Liver (tissue), 3 donors: ENCODE data around the gene PITPNM3.

Source experiments
- GABPA ChIP-seq, 2 donors: IDR thresholded peaks in 1 of 2; conservative IDR thresholded peaks in 1 of 2; 2 replicates each; pipeline ENCODE4 v1.6.1; 2016; ENCODE audit warnings: antibody characterized with exemption in 2 of 2, mild to moderate bottlenecking in 1 of 2, moderate library complexity in 1 of 2
- HNF4A ChIP-seq, 2 donors: conservative IDR thresholded peaks; 2 replicates each; pipeline ENCODE4 v1.6.1; 2016; ENCODE audit warnings: antibody characterized with exemption in 2 of 2, mild to moderate bottlenecking in 2 of 2
- RAD21 ChIP-seq, 2 donors: IDR thresholded peaks; 2 replicates each; pipeline ENCODE4 v1.6.1; 2016; ENCODE audit warnings: antibody characterized with exemption in 2 of 2, mild to moderate bottlenecking in 2 of 2
- SP1 ChIP-seq: IDR thresholded peaks from 2 replicates; pipeline ENCODE4 v1.6.1; 2018; ENCODE audit warnings: antibody characterized with exemption, mild to moderate bottlenecking
- TAF1 ChIP-seq: conservative IDR thresholded peaks from 2 replicates; pipeline ENCODE4 v1.6.1; 2016; ENCODE audit warnings: antibody characterized with exemption, mild to moderate bottlenecking
- TF ChIP-seq, protein P1 (sequence below): fragments of 150-350 bp; IDR thresholded peaks from 2 replicates; pipeline ENCODE4 v1.5.1; 2017; ENCODE audit warnings: improper control_type of control experiment, low read depth, low read length; ENCODE audit not compliant: missing input control
- TF ChIP-seq, protein P2 (sequence below): IDR thresholded peaks from 2 replicates; pipeline ENCODE4 v1.6.1; 2016; ENCODE audit warnings: antibody characterized with exemption
- TF ChIP-seq, protein P3 (sequence below): IDR thresholded peaks from 2 replicates; pipeline ENCODE4 v1.6.1; 2016; ENCODE audit warnings: antibody characterized with exemption, mild to moderate bottlenecking
- TF ChIP-seq, protein P4 (sequence below): IDR thresholded peaks from 2 replicates; pipeline ENCODE4 v1.6.1; 2016; ENCODE audit warnings: antibody characterized with exemption
- TF ChIP-seq, protein P5 (sequence below): IDR thresholded peaks from 2 replicates; pipeline ENCODE4 v1.6.1; 2016; ENCODE audit warnings: antibody characterized with exemption
- donor health status: healthy.
- donor health status: healthy.

DNA sequence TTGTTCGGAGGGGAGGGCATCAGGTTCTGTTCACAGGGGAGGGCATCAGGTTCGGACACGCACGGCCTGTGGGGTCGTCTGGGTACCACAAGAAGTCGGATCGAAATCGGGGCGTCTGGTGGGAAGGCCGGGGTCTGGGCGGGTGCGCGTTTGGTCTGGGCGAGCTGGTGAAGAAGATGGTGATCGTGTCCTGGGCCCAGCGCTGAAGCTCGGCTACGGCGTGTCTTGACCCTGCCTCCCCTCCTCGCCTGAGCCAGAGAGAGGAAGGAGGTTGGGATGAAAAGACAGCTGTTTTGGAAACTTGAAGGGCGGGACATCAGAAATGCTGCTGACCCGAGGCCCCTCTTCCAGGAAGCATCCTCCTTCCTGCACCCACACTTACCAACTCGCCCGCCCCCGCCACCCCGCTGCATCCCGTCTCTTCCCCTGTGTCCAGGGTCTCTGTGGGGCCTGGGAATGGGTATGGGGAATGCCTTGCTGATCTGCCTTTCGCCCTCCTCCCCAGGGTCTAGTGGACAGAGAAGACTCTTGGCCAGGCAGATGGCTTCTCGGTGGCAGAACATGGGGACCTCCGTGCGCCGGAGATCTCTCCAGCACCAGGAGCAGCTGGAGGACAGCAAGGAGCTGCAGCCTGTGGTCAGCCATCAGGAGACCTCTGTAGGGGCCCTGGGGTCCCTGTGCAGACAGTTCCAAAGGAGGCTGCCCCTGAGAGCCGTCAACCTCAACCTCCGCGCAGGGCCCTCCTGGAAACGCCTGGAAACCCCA is 111.6 kb downstream of the PITPNM3 start:
- no peak for TF ChIP-seq HNF4A (conservative IDR thresholded peaks at IDR 0.05)
- TF ChIP-seq, protein P1, sequence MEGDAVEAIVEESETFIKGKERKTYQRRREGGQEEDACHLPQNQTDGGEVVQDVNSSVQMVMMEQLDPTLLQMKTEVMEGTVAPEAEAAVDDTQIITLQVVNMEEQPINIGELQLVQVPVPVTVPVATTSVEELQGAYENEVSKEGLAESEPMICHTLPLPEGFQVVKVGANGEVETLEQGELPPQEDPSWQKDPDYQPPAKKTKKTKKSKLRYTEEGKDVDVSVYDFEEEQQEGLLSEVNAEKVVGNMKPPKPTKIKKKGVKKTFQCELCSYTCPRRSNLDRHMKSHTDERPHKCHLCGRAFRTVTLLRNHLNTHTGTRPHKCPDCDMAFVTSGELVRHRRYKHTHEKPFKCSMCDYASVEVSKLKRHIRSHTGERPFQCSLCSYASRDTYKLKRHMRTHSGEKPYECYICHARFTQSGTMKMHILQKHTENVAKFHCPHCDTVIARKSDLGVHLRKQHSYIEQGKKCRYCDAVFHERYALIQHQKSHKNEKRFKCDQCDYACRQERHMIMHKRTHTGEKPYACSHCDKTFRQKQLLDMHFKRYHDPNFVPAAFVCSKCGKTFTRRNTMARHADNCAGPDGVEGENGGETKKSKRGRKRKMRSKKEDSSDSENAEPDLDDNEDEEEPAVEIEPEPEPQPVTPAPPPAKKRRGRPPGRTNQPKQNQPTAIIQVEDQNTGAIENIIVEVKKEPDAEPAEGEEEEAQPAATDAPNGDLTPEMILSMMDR, result no peak
- no peak for TF ChIP-seq GABPA (IDR thresholded peaks at IDR 0.05 in 1 of 2, conservative IDR thresholded peaks at IDR 0.05 in 1 of 2)
- TF ChIP-seq, protein P2, sequence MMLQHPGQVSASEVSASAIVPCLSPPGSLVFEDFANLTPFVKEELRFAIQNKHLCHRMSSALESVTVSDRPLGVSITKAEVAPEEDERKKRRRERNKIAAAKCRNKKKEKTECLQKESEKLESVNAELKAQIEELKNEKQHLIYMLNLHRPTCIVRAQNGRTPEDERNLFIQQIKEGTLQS, result no peak
- TF ChIP-seq SP1, result no peak
- TF ChIP-seq, protein P3, sequence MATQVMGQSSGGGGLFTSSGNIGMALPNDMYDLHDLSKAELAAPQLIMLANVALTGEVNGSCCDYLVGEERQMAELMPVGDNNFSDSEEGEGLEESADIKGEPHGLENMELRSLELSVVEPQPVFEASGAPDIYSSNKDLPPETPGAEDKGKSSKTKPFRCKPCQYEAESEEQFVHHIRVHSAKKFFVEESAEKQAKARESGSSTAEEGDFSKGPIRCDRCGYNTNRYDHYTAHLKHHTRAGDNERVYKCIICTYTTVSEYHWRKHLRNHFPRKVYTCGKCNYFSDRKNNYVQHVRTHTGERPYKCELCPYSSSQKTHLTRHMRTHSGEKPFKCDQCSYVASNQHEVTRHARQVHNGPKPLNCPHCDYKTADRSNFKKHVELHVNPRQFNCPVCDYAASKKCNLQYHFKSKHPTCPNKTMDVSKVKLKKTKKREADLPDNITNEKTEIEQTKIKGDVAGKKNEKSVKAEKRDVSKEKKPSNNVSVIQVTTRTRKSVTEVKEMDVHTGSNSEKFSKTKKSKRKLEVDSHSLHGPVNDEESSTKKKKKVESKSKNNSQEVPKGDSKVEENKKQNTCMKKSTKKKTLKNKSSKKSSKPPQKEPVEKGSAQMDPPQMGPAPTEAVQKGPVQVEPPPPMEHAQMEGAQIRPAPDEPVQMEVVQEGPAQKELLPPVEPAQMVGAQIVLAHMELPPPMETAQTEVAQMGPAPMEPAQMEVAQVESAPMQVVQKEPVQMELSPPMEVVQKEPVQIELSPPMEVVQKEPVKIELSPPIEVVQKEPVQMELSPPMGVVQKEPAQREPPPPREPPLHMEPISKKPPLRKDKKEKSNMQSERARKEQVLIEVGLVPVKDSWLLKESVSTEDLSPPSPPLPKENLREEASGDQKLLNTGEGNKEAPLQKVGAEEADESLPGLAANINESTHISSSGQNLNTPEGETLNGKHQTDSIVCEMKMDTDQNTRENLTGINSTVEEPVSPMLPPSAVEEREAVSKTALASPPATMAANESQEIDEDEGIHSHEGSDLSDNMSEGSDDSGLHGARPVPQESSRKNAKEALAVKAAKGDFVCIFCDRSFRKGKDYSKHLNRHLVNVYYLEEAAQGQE, result no peak
- TF ChIP-seq, protein P4, sequence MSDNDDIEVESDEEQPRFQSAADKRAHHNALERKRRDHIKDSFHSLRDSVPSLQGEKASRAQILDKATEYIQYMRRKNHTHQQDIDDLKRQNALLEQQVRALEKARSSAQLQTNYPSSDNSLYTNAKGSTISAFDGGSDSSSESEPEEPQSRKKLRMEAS, result no peak
- no peak for TF ChIP-seq RAD21 (IDR thresholded peaks at IDR 0.05)
- TF ChIP-seq TAF1, result no peak
- TF ChIP-seq, protein P5, sequence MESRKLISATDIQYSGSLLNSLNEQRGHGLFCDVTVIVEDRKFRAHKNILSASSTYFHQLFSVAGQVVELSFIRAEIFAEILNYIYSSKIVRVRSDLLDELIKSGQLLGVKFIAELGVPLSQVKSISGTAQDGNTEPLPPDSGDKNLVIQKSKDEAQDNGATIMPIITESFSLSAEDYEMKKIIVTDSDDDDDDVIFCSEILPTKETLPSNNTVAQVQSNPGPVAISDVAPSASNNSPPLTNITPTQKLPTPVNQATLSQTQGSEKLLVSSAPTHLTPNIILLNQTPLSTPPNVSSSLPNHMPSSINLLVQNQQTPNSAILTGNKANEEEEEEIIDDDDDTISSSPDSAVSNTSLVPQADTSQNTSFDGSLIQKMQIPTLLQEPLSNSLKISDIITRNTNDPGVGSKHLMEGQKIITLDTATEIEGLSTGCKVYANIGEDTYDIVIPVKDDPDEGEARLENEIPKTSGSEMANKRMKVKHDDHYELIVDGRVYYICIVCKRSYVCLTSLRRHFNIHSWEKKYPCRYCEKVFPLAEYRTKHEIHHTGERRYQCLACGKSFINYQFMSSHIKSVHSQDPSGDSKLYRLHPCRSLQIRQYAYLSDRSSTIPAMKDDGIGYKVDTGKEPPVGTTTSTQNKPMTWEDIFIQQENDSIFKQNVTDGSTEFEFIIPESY, result no peak
